GM19043 (cell line): ENCODE measurements around the gene SECISBP2.
"Not testable (repeated sequence)": the region's sequence is repeated elsewhere in the genome, so short reads cannot be mapped to it uniquely, and the experiment has no call there.

Source experiments
- ATAC-seq: cut with Tn5 transposase; IDR thresholded peaks from one replicate; pipeline ENCODE4 v1.9.1; 2021; ENCODE audit warnings: low read depth; ENCODE audit not compliant: unreplicated experiment

Gene SECISBP2

DNA sequence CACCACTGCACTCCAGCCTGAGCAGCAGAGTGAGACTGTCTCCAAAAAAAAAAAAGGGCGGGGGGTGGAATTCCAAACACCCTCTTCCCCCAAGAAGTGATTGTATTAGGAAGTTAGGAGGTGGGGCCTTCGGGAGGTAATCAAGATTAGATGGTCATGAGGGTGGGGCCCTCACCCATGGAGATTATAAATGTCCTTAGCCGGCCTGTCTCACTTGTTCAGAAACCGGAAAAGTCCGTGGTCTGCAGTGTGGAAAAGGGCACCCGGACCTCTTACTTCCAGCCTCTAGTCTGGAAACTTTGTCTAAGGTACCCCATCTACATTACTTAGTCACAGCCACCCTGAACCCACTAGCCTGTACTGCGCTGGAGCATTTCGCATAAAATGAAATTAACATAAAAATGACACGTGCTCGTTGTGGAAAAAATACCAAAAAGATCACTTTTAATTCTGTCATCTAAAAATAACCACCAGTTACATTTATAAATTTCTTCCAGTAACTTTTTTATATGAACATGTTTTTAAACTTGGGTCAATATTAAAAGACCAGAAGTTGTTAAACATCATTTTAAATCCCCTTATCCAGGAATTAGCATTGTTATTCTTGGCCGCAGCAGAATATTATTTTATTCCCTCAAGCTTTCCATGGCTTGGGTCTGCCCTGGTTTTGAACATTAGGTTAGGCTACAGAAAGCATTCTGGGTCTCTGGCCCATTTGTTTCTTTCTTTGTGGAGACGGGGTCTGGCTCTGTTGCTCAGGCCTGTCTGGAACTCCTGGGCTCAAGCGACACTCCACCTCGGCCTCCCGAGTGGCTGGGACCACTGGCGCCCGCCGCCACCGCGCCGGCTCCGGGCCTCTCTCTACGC is 8.5 kb upstream of the SECISBP2 start:
- ATAC-seq, result no peak

DNA sequence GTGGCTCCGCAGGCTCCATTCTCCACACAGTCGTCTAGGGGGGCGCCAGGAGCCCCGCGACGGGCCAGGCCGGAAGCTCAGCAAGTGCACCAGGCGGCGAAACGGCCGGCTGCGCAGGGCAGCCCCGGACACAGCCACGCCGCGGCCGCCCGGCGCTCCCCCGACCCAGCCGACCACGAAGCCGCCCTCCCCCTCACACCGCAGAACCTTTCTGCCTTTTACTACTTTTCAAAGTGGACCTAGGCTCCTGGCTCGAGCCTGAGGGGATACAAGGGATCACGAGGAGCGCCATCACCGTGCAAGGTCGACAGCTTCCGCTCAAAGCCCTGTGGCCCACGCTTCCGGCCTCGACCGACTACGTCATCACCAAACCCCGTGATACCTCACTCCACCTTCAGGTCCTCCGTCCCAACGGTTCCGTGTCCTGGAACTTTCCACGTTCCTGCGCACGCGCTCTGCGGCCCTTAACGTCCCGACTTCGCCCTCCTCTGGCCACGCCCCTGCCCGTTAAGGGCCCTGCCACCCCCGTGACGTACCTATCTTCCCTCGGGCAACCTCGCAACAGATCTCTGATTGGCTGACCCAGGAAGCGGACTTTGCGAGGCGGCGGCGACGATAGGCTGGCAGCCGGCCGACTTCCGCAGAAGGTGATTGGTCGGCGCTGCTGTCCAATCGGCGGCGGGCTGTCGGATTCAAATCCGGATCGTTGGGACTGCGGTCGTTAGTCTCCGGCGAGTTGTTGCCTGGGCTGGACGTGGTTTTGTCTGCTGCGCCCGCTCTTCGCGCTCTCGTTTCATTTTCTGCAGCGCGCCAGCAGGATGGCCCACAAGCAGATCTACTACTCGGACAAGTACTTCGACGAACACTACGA is 7.6 kb upstream of the SECISBP2 start, which contains the start of gene CKS2:
TSS of gene CKS2 (plus strand) at position 721 of the 871 bp plus-strand sequence. CDS start at position 819, 98 bp downstream.
- peak; percentile 90 for ATAC-seq

DNA sequence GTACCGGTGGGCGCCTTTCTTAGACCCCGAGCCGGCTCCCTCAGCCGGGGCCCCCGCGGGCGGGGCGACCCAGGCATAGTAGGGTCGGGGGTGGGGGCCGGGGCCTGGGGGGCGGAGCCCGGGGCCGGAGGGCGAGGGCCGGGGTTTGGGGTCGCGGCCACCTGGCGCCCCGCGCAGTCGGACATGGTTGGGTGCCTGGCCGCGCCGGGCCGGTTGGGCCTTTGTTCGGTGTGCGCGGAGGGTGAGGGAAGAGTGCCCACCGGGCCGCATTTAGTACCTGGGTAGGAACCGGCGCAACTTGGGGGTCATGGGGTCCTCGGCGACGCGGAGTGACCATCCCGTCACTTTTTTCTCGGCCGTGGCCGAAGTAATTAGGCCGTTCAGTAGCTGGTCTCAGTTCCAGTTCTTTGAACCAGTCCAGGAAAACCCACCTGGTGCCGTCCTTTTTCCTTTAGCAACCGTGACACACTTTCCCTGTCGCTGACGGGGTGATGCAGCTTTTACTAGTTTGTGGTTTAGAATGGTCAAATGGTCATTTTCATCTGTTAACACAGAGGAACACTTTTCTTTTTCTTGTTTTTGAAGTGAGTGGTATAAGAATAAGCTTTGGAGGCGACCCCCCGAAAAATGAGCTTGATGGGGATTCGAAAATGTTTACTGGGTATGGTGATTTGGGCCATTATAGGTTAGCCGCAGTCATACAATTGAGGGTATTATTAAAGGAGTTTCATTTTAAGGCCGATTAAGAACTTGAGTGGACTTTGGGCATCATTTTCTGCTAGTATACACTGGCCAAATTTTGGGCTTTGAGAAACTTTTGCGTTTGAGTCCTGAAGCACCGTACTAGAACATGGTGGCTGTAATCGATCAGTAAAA is 6.7 kb upstream of the SECISBP2 start:
- ATAC-seq, result no peak

DNA sequence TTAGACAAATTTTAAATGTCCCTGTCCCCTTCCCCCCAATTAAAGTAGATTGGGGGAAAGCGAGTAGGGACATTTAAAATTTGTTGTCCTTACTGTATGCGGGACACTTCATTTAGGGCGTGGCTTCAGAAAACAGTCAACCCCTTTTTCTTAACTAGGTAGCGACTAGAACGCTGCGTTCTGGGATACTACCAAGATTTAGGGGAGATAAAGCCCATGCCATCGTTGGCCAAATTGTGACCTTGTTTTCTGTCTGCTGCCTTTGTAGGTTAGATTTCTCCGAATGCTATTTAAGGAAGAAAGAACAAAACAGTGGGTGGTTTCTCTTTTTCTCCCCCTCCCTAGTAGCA is 6.1 kb upstream of the SECISBP2 start:
- no peak for ATAC-seq

DNA sequence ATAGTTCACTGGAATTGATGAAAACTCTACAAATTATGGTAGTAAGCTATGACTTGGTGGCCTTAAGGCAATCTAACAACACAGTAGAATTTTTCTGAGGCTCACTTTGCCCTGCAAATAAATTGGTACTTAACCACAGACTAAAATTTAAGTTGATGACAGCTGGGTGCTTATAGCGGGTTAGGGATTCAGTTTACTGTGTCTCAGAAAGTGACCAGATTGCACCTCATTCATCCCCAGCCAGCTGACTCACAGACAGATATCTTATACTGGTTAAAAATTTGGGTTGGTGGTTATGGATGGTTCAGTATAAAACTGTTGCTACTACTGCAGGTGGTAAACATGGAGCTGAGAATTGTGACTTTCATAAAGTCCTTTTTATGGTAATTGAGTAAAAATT is 4.5 kb upstream of the SECISBP2 start:
- ATAC-seq, result no peak

DNA sequence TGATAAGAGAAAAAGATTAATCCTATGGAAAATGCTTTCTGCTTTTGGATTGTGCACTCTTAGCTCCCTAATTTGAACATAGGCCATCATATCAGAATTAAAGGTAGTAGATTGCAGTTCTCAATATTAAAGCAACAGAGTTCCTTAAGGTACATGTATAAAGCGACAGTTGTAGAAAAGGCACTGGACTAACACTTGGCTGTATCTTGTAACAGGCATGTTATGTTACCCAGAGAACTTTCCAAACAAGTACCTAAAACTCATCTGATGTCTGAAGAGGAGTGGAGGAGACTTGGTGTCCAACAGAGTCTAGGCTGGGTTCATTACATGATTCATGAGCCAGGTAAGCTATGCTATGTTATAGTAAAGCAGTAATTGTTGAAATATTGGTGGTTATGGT is 3.3 kb upstream of the SECISBP2 start:
- ATAC-seq, result no peak

DNA sequence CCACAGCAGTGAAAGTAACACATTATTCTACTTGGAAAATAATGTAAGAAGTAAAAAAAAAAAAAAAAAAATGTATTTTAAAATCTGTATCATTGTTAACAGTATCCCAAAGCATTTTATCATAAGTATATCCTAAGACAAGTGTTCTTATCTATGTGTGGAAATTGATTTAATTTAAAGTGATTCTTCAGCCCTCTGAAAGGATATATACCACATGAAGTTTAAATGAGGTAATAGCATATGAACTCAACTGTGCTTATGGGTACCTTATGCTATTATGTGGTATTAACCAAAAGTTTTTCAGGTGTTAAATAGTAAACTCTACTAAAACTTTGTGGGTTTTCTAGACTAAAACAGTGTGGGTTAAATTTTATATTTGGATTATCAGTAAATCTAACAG is 2.8 kb upstream of the SECISBP2 start:
- ATAC-seq, result no peak

DNA sequence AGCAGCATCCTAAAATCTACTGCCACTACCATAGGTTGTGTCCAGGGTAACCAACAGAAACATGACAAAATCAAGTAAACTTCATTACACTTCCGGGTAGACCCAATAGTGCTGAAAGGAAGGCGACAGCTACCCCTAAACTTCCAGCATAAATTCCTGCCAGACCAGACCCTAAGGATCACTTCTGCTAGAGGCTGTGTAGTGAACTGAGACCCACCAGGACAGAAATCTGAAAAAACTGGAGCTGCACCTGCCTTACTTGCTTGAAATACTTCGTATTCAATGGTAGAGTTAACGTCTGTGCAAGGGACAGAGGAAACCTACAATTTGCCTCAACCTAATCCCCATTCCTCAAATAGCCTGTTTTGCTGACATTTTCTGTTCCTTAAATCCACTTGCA is 1.0 kb upstream of the SECISBP2 start:
- no peak for ATAC-seq

DNA sequence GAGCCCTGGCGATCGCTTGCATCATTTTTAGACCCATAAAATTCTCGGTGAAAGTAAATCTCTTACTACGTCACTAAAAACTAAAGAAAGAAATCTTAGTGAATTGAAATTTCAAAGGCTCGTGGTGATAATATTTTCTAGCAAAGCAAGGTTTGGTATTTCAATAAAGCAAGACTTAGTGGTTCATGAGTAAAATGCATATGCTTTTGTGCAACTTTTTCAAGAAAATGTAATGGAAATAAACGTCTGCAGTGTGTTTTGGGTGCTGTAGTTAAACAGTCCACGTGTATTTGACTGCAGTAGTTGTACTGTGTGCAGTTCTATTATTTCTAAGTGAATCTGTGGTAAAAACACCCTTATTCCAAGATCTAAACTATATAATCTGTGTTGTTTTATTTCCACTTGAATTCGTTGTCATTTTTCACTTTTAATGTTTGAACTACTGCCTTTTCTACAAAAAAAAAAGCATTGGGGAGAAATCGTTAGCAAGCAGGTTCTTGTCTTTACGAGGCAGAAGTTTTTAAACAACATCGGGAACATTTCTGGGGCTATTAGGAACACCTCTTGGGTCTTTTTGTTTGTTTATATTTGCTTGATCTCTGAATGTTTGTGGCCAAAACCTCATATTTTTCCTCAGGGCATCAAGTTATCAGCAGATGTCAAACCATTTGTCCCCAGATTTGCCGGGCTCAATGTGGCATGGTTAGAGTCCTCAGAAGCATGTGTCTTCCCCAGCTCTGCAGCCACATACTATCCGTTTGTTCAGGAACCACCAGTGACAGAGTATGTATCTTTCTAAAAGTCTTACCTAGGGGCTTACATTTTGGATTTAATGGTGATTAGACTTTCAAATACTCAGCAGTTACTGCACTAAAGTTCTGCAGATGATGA is 960 bp downstream of the SECISBP2 start:
- no peak for ATAC-seq

DNA sequence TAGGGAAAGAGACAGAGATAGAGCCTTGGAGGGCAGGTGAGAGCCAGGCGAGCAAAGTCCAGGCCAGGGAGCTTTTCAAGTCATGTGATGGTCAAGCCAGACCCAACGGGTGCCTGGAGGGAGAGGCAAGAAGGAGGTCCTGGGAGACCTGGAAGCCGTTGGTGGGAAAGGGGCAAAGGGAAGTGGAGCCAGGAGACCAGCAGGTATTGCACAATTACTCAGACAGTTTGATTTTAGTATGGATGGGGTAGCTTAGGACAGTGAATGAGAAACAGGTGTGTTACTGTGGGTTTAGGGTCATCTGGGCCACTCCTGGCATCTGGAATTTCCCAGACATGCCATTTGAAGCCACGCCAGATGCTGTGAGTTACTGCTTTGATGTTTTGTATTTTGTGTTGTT is 5.1 kb downstream of the SECISBP2 start:
- no peak for ATAC-seq

DNA sequence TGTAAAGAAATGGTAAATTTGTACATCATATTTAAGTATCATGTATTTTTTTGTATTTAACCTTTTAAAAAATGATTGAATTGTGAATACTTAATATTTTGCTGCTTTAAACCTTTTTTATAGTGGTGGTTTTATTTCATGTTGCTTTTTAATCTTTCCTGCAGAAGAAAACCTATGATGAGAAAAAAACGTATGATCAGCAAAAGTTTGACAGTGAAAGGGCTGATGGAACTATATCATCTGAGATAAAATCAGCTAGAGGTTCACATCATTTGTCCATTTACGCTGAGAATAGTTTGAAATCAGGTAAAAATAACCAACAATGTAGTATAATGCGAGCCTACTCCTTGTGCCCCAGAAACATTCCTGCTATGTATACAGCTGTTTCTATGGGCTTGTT is 7.4 kb downstream of the SECISBP2 start:
- no peak for ATAC-seq

DNA sequence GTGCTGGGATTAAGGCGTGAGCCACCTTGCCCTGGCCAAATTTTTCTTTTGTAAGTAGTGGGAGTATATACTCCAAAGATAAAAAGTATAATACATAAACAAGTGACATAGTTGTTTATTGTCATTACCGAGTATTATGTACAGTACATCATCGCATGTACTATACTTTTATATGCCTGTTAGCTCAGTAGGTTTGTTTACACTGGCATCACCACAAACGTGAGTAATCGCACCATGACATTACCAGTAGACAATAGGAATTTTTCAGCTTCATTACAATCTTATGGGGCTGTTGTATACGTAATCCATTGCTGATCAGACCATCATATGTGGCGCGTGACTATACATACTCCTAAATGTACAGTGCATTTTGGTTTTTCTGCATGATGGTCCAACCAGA is 9.8 kb downstream of the SECISBP2 start:
- no peak for ATAC-seq

DNA sequence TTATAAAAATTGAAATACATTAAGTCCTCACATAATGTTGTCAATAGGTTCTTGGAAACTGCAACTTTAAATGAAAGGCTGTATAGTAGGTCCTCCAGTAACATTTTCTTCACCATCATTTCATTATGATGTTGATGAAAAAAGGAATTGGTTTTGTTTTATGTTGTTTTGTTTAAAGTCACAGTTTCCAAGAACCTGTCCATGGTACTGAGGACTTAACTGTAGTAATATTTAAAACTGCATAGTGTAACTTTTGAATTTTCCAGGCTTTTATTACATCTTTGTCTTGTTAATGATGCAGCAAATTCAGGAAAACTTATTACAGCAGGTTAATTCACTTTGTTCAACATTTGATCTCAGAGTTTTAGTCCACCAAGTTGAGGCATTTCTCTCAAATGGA is 11.6 kb downstream of the SECISBP2 start:
- ATAC-seq, result no peak

DNA sequence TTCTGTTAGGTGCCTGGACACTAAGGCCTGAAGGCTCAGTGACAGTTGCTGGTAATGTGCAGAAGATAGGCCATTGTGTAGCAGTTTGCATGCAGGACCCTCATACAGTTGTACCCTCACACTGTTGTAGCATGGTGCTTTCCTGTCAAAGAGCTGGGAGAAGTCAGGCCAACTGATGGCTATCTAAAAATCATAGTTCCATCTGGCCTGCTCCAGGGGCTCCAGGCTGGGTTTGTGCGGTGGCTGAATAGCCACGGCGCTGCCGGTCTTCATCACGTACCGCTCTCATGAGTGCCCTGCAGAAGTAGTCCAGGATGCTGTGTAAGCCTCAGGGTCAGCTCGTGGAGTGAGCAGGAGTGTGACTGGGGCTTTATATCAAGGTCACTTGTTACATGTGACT is 12.2 kb downstream of the SECISBP2 start:
- no peak for ATAC-seq

DNA sequence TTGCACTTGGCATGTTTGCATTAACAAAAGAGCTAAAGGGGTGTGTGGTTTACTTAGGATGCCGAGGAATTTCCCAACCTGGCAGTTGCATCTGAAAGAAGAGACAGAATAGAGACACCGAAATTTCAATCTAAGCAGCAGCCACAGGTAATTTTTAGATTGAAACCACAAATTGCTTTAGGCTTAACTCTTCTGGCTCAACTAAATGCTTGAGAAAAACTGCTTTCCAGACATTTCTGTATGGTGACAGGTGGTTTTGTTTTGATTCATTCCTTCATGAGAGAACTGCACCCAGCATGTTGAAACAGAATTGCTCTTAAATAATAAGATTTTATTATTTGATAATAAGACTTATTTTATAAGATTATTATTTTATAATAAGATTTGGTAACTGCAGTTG is 21.5 kb downstream of the SECISBP2 start:
- ATAC-seq, result no peak

DNA sequence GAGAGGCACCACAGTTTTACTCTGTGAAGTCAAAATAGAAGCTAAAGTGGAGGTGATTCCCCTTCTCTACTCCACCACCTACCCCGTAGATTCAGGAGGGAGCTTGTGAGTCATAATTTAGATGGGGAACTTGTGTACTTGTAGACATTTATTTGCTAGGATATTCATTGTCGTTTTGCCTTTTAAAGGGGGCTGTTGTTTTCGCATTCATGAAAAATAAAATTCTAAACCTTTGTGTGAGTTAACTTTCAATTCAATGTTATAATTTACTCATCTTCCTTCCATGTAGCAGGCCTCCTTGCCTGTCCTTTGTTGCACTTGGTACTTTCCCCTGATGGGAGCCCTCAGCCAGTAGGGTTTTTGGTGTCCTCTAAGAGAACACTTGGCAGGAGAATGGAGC is 22.0 kb downstream of the SECISBP2 start:
- ATAC-seq, result peak; percentile 77

DNA sequence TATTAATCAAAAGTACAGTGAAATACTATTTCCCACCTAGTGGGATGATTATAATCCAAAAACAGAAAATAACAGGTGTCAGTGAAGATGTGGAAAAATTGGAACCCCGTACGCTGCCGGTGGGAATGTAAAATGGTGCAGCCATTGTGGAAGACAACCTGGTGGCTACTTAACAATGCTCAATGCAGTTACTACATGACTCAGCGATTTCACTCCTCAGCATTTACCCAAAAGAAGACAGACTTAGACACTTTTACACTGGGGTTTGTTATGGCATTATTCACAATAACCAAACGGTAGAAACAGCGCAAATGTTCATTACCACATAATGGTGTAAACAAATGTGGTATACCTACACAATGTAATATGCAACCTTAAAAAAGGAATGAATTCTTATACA is 23.9 kb downstream of the SECISBP2 start:
- ATAC-seq, result no peak

DNA sequence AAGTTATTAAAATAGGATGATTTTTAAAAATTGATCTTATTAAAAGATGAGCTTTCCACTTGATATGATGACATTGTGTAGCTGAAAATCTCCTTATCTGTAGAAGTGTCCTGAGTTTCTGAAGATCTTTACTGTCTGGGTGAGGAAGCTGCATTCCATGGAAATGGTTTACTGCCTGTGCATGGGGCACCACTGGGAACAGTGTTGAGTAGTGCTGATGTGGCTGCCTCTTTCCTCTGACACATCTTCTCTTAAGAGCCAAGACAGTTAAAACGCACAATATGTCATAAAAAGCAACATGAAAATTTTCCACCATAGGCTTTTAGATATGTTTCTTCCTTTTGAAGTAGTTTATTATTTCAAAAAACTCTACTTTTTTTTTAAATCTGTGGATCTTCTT is 24.6 kb downstream of the SECISBP2 start:
- no peak for ATAC-seq

DNA sequence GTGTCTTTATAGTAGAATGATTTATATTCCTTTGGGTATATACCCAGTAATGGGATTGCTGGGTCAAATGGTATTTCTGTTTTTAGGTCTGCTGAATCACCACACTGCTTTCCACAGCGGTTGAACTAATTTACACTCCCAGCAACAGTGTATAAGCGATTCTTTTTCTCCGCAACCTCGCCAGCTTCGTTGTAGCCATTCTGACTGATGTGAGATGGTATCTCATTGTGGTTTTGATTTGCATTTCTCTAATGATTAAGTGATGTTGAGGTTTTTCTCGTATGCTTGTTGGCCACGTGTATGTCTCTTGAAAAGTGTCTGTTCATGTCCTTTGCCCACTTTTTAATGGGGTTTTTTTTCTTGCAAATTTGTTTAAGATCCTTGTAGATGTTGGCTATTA is 25.5 kb downstream of the SECISBP2 start:
- ATAC-seq, result not testable (repeated sequence)

DNA sequence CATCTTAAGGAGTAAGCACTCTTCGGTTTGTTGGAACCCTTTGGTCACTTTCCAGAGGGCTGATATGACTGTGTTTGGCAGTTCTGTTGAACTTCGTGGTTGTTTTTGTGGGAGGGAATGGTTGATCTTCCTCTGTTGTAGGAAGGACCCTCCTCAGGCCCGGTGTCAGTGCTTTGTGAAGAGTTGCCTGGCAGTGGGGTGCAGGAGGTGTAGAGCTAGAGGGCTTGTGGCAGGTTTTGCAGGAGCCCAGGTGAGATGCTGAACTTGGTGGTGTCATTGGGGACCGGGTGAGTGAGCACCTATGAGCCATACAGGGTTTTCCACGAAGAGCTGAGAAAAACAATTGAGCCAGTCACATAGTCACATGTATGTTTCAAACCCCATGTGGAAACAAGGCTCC is 27.2 kb downstream of the SECISBP2 start:
- ATAC-seq, result no peak
